NCI-H226 (cell line): ENCODE data around the gene GLMP.
"Not testable (repeated sequence)": the region's sequence is repeated elsewhere in the genome, so short reads cannot be mapped to it uniquely, and the experiment has no call there.

Source experiments
- DNase-seq: peaks from one replicate; pipeline ENCODE4 v3.0.0-alpha.2; 2015

The GLMP gene, protein sequence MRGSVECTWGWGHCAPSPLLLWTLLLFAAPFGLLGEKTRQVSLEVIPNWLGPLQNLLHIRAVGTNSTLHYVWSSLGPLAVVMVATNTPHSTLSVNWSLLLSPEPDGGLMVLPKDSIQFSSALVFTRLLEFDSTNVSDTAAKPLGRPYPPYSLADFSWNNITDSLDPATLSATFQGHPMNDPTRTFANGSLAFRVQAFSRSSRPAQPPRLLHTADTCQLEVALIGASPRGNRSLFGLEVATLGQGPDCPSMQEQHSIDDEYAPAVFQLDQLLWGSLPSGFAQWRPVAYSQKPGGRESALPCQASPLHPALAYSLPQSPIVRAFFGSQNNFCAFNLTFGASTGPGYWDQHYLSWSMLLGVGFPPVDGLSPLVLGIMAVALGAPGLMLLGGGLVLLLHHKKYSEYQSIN

DNA sequence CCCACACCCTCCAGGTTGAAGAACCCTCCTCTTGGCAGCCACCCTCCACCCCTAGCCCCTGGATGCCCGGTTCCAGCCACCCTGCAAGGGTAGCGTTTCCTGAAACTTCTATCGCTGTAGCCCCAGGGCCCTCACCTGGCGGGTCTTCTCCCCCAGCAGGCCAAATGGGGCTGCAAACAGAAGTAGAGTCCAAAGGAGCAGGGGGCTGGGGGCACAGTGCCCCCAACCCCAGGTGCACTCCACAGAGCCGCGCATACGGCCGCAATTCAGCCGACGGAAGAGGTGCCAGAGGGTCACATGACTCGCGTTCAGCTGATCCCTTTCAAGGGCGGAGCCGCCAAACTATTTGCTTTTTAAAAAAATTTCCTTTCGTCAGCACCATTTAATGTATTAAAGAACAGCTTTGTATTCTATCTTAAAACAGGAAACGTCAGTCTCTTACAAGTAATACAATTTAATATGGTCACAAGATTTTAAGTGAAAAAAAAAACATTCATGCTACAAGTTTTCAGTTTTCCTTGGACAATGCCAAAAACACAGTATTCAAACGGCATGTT lies at the start of gene GLMP:
GLMP (minus strand) TSS at position 289 of the 557 bp plus-strand sequence; CDS start at position 255, 34 bp downstream.
- peak; percentile 53 for DNase-seq

DNA sequence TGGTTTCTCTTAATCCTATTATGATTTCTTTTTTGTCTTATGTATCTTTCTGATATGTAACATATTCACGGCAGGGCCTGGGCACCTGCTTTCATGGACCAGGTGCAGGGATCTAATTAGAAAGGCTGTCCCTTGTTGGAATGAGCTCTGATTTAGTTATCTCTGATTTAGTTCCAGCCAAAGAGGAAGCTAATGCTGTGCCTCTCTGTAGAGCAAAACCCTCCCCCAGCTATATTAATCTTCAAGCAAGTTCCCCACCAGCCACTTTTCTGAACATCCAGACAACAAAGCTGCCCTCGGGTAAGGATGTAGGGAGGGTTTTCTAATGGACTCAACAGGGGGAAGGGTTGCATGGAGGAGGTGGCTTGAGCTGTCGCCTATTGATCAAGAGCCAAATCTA lies 48.9 kb upstream of the GLMP start:
- DNase-seq: no peak

DNA sequence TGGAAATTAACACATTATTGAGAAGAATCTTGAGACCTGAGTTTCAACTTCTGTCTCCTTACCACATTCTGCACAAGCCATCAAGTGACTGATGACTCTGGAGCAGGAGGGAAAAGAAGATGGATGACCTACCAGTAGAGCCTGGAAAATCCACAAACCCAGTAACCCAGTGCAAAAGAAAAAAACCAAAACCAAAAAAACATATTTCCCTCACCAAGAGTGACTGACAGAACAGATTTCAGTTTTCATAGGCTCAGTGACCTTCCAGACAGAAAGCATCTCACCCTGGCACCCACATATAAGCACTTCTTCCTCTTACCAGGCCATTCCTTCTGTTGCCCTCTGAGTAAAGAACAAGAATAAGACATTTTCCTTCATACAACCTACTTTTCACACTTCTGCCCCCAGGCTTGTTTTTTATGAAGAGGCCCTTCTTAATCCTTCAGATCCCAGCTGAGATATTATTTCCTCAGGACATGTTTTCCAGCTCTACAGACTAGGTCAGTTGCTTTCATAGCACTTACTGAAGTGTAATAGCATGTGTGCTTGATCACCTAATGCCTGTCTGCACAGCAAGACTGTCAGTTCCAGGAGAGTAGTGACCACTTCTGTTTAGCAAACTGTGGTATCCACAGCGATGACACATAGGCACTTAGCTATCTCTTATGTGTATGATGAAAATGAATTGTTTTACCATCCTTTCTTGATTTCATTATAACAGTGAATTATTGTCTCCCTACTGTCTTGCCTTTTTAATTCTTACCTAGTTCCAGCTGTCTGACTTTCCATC lies 46.9 kb upstream of the GLMP start:
- DNase-seq: no peak

DNA sequence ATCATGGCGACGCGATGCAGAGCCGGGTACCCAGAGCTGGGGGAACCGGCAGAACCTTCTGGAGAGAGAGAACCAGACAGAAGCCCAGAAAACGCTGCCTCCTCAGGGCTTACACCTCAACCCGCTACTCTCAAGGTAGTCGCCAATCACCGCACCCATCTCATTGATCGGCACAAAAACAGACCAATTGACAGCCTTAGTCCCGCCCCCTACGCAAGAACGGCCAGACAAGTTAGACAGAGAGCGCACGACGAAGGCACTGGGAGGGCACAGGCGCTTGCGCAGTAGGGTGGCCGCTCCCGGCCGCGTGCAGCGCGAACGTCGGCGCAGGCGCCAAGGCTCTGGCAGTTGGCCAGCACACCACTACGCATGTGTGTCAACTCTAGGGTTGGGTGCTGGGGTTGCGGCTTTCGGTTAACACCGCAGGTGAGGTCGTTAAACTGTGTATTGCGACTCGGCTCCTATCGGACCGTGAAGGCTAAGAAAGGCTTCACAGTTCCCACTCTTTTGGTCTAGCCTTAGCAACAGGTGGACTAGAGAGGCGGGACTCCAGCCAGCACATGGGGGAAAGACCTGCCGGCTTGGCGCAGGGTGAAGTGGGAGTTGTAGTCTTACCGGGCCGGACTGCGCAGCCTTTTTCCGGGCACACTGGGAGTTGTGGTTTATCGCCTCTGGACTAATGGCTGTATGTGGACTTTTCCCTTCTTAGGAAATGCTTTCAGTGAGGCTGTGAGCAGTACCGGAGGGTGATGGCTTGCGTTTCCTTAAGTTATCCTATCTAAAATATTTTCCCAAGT lies 42.9 kb upstream of the GLMP start, which contains the start of the genes CCT3 and TSACC:
CCT3 (minus strand) TSS at position 113 of the 797 bp plus-strand sequence; CDS start at position 5, 108 bp downstream.
TSACC (plus strand) TSS at position 347 of the 797 bp plus-strand sequence. CDS start 1,232 bp downstream, outside the sequence.
- peak; percentile 99 for DNase-seq

DNA sequence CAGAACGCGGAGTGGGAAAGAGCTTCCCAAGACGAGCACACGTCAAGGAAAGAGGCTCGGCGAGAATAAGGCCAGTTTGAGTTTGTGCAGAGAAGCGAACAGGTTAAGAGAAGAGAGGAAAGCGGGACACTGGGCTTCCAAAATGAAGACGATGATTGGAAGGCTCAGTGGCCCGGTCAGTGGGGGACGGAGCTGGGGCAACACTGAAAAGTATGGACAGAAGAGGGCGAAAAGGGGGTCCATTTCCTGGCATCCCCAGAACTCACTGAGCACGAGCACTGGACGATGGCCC lies 42.4 kb upstream of the GLMP start:
- no peak for DNase-seq

DNA sequence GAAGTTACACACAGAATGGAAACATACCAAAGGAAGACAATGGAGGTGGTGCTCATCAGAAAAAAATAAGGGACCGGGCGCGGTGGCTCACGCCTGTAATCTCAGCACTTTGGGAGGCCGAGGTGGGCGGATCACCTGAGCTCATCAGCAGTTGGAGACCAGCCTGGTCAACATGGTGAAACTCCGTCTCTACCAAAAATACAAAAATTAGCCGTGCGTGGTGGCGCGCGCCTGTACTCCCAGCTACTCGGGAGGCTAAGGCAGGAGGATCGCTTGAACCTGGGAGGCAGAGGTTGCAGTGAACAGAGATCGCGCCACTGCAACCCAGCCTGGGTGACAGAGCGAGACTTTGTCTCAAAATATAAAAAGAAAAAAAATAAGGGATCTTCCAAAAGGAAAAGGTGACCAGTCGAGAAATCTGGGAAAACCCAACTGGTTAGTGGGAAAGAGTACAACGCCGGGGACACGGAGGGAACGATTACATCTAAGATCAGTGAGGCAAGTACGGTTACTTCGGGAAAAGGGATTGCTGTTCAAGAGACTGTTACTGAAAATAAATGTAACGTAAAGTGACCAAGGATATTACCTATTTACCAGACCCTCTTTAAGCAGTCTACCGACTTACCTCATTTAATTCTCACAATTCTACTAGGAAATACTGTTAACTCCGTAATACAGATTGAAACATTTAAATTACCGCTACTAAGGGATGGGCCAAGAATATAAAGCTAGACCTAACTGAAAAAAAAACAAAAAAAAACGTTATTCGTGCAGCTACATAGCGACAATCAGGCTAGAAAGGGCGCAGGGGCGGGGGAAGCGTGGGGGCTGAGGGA lies 41.8 kb upstream of the GLMP start:
- DNase-seq: no peak

DNA sequence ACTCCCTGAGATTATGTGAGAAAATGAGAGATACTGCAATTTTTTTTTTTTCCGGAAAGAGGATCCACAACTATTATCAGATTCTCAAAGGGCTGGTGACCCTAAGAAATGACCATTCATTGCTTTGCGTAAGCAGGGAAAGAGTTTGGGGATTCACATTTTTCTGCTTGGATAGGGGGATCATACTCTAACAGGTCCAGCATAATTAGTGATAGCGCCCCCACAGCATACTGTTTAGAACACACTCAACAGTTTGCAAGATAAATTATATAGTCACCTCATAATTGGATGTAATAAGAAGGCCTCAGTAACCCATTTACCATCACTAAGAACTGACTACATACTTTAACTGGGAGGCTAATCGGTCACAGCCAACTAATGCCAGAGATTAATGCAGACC lies 40.8 kb upstream of the GLMP start:
- no peak for DNase-seq

DNA sequence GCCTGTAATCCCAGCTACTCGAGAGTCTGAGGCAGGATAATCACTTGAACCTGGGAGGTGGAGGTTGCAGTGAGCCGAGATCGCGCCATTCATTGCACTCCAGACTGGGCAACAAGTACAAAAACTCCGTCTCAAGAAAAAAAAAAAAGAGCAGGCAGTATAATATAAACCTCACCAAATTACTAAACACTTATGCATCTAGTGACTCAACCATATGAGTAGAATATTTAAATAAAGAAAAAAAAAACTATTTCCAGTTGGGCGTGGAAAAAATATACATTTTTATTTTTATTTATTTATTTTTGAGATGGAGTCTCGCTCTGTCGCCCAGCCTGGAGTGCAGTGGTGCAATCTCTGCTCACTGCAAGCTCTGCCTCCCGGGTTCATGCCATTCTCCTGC lies 27.7 kb upstream of the GLMP start:
- not testable (repeated sequence) for DNase-seq

DNA sequence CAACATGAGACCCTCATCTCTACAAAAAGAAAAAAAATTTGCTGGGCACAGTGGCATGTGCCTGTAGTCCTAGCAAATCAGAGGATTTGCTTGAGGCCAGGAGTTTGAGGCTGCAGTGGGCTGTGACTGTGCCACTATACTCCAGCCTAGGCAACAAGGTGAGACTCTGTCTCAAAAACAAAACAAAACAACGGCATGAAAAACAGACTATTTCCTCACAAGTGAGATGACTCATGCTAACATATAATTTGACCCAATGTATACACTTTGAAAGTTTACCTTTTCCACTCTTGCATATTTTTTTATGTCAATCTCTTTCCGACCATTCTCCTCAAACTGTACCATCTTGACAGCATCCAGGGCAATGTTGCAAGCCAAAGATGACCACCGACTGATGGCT lies 25.1 kb upstream of the GLMP start:
- no peak for DNase-seq

DNA sequence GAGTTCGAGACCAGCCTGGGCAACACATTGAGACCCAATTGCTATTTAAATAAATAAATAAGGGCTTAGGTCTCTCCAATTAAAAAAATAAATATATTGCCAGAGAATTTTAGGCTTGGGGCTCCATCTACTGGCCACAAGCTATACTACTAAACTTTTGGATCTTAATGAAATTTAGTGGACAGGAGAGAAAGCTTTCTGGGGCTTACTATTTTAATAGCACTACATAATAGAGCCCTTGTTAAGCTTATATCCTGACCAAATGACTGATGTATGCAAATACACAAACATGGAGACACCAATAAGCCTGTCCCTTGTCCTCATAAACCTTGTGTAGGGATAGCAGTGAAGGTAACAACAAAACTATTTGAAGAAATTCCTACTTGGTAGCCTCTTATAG lies 24.2 kb upstream of the GLMP start:
- DNase-seq: no peak

DNA sequence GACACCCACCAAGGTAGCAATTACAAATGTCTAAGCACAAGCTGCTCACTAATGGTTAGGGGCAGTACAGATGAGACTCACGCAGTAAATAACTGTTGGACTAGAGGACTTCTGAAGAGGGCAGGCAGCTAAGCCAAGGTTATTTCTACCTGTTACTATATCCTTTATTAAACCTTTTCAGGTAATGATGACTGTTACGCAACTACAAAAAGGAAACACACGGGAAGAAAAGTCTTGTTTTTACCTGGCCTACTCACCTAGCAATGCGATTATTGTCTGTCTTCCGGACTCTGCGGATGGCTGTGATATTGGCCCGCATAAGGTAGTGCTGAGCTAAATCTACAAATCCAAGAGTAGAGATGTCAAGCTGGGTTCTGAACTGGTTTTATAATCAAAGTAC lies 21.4 kb upstream of the GLMP start:
- DNase-seq: no peak

DNA sequence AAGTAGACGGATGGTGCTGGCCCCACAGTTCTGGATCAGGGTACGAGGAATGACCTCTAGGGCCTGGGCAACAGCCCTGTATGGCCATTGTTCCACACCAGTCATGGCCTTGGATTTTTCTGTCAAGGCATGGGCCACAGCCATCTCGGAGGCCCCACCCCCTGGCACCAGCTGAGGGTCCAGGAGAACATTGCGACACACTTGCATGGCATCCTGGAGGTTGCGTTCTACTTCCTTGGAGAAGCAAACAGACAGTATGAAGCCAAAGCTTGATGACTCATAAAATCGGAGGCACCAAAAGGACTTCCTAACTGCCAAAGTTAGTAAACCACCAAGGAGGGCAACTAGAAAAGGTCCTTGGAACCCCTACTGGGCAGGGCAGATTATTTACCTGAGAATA lies 15.5 kb upstream of the GLMP start:
- DNase-seq: peak; percentile 46

DNA sequence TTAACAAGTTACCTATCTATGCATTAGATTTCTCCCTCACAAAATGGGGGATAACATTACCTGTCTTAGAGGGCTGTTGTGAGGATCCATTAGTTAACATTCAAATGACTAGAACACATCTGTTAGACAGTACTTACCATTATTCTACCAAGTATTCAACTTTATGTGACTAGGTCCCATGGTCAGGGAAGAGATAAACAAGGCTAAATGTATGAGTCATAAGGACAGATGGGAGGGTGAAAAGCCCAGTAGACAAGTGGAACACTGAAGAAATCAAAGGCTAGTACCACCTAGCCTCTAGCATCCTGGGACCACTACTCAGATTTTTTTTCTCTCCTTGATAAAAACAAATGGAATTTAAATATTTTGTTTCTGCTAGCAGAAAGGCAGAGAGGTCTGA lies 12.6 kb upstream of the GLMP start:
- DNase-seq: no peak

DNA sequence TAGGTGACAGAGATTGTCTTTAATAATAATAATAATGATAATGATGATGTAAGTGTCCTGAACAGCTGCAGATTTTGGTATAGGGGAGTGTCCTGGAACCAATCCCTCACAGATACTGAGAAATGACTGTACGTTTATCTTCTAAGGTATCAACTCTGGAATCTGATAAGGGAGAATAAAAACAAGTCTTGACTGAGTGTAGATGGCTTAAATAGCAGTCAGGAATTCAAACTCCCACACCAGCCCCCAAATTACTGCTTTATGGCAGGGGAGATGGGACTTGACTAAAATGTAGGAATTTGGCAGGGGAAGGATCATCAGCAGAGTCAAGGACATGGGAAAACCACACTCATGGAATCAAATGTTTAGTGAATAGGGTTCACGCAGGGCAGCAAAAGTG lies 9.7 kb upstream of the GLMP start:
- no peak for DNase-seq

DNA sequence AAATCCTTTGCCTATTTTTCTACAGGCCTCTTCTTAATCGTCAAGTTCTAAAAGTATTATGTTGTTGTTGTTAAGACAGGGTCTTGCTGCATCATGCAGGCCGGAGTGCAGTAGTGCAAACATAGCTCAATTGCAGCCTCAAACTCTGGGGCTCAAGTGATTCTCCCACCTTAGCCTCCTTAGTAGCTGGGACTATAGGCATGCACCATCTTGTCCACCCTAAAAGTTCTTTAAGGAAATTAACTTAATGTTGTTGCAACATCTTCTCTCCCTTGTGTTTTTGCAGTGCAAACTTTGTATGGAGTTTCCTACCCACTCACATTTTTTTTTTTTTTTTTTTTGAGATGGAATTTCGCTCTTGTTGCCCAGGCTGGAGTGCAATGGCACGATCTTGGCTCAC lies 7.8 kb upstream of the GLMP start:
- no peak for DNase-seq

DNA sequence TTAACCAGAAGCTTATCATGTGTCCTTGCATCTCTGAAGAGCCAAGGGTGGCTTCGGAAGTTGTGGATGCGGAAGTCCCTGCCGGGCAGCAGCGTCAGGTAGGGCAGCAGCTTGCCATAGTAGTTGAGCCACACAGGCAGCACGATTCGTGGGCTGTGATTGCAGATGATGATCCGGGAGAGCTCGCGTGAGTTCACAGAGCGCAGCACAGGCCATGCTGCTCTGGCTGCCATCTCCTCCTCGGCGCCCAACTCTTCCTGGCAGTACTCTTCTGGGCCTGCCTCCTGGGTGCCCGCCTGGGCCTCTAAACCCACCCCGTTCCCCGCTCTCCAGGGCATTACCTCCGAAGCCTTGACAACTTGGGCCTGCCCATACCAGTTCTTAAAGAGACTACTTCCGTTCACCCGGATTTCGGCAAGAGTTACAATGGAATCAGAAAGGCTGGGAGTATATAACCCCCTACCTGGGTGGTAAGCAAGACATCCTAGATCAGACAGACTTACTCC lies 3.4 kb upstream of the GLMP start, which contains the start of gene VHLL:
VHLL (minus strand) TSS at position 456 of the 506 bp plus-strand sequence; CDS start at position 338, 118 bp downstream.
- no peak for DNase-seq

DNA sequence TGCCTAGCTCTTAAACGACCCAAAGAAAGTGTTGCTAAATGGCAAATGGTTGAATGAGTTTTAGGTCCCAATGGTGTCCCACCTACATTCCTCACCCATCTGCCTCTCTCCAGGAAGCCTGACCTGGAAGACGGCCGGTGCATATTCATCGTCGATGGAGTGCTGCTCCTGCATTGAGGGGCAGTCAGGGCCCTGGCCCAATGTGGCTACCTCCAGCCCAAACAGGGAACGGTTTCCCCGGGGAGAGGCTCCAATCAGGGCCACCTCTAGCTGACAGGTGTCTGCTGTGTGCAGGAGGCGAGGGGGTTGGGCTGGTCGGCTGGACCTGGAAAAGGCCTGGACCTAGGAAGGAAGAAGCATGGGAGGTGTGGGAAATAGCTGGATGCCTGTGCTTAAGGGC lies 1.6 kb downstream of the GLMP start:
- no peak for DNase-seq

DNA sequence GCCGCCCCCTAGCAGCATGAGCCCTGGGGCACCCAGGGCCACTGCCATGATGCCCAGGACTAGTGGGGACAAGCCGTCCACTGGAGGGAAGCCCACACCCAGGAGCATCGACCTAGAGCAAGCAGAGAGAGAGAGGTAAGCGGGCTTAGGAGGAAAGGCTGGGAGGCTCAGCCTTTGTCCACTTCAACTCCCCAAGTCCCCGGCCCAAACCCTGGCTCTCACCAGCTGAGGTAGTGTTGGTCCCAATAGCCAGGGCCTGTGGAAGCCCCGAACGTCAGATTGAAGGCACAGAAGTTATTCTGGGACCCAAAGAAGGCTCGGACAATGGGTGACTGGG lies 2.4 kb downstream of the GLMP start:
- DNase-seq: no peak

DNA sequence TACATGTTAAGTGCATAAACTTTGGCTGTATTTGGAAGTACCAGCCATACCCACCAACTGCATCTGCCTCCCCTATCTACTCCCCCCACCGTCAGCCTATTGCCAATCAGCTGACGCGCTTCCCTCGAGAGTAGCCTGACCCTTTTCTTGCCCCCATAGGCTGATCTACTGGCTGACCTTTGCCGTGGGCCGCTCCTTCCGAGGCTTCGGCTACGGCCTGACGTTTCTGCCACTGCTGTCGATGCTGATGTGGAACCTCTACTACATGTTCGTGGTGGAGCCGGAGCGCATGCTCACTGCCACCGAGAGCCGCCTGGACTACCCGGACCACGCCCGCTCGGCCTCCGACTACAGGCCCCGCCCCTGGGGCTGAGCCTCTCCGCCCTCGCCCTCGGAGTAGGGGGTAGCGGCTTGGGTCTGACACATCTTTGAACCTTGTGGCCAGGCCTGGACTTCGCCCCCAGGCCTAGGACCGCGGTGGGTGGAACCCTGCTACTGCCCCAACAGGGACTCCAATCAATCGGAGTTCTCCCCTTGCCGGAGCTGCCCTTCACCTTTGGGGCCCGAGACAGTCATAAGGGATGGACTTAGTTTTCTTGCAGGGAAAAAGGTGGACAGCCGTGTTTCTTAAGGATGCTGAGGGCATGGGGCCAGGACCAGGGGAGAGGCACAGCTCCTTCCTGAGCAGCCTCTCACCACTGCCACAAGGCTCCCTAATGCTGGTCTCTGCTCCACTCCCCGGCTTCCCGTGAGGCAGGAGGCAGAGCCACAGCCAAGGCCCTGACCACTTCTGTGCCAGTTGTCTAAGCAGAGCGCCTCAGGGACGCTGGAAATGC lies 4.0 kb downstream of the GLMP start:
- peak; percentile 79 for DNase-seq

DNA sequence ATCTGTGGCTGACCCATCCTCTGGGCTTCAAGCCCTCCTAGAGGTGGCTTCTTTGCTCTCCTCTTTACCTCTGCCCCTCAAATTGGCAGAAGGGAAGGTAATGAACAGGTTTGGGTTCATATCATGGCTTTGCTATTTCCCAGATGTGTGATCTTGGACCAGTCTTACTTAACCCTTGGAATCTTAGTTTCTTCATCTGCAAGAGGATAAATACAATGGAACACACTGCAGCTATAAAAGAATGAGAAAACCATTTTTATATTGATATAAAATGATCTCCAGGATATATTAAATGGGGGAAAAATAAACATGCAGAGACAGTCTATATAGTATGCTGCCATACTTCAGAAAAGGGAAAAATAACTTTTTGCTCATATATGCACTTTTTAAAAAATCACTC lies 5.6 kb downstream of the GLMP start:
- no peak for DNase-seq

DNA sequence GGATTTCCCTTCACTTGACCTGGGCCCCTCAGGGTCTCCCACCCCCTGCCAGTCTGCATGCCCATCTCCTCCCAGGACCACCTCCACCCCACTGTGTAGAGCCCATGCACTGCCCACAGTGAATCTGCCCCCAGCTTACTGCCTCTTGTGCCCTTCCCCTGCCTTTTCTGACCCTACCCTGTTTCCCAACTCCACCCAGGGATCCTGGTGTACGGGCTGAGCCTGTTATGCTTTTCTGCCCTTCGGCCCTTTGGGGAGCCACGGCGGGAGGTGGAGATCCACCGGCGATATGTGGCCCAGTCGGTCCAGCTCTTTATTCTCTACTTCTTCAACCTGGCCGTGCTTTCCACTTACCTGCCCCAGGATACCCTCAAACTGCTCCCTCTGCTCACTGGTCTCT lies 9.4 kb downstream of the GLMP start:
- no peak for DNase-seq
